ENCODE measurements around the gene SKI.
"Not testable (repeated sequence)": the region's sequence is repeated elsewhere in the genome, so short reads cannot be mapped to it uniquely, and the experiment has no call there.

Gene SKI

DNA sequence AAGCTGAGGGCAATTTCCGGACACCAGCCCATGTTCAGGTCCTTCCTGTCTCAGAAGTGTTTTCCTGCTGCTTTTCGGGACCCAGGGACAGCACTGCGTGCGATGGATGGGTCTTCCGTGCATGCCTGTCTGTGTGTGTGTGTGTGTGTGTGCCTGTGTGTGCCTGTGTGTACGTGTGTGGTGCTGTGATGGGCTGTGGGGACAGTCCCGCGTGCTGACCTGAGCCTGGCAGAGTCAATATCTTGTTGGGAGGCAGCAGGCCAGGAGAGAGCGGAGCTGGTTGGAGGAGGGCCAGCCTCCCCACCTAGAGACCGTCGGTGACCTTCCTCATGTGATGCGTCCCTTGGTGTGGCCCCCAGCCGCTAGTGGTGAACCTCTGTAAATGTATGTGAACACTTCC lies 13.7 kb downstream of the SKI start:
- Histone ChIP-seq H3K36me3 (replicated peaks in 1 of 2; ENCODE audit: control insufficient read depth in 2 of 2, insufficient read depth in 2 of 2, low read length in 2 of 2) (peaks cover 8 to 60% of the 10 kb centered on the region in 2 donors), H3K23ac (ENCODE audit: low read depth, low read length, poor library complexity) (peak overlapping the region; percentile 83), H2BK15ac (ENCODE audit: low read length) (no peak overlapping the region), H2BK5ac (ENCODE audit: low read length) (peak overlapping the region; percentile 68), H2AK5ac (ENCODE audit: low read depth, low read length) (no peak overlapping the region), H3K4ac (ENCODE audit: low read length) (no peak overlapping the region), H4K8ac (ENCODE audit: low read depth, low read length) (no peak overlapping the region), H3K79me1 (ENCODE audit: low read depth, low read length) (peaks cover 39% of the 10 kb centered on the region), H3K27me3 (ENCODE audit: control insufficient read depth in 3 of 3, insufficient read depth in 3 of 3, low read depth in 1 of 3, low read length in 3 of 3) (no peaks in the 10 kb centered on the region), H2BK12ac (ENCODE audit: low read length) (peak overlapping the region; percentile 46), H2AFZ (ENCODE audit: low read length) (no peak overlapping the region), H3K9me3 (replicated peaks in 1 of 2; ENCODE audit: control insufficient read depth in 2 of 2, insufficient read depth in 1 of 2, low read depth in 1 of 2, low read length in 2 of 2) (peaks cover 0 to 6% of the 10 kb centered on the region in 2 donors), H4K91ac (ENCODE audit: low read depth, low read length, poor library complexity) (no peak overlapping the region), H3K9ac (ENCODE audit: low read depth, low read length, poor library complexity) (peak overlapping the region; percentile 72), H3K4me3 (ENCODE audit: low read length in 2 of 2) (no peak overlapping the region), H3K4me2 (ENCODE audit: insufficient read depth, low read length, poor library complexity, severe bottlenecking) (peak overlapping the region; percentile 2), H3K4me1 (ENCODE audit: control insufficient read depth in 2 of 2, insufficient read depth in 1 of 2, low read depth in 1 of 2, low read length in 2 of 2) (peaks cover 15 to 25% of the 10 kb centered on the region in 2 donors), H3K14ac (ENCODE audit: low read length) (peak overlapping the region; percentile 63), H2BK120ac (ENCODE audit: low read depth, low read length) (no peak overlapping the region), H3K27ac (replicated peaks; ENCODE audit: low read length) (no peak overlapping the region), H3K18ac (ENCODE audit: low read length) (peak overlapping the region; percentile 72)
- no CpG with 5 or more reads among the region's 13 CpGs for WGBS, 2 donors (ENCODE audit: extremely low coverage in 2 of 2, insufficient read length in 2 of 2, insufficient replicate concordance in 1 of 2)
- DNase-seq (ENCODE audit: low spot score), result no peak

DNA sequence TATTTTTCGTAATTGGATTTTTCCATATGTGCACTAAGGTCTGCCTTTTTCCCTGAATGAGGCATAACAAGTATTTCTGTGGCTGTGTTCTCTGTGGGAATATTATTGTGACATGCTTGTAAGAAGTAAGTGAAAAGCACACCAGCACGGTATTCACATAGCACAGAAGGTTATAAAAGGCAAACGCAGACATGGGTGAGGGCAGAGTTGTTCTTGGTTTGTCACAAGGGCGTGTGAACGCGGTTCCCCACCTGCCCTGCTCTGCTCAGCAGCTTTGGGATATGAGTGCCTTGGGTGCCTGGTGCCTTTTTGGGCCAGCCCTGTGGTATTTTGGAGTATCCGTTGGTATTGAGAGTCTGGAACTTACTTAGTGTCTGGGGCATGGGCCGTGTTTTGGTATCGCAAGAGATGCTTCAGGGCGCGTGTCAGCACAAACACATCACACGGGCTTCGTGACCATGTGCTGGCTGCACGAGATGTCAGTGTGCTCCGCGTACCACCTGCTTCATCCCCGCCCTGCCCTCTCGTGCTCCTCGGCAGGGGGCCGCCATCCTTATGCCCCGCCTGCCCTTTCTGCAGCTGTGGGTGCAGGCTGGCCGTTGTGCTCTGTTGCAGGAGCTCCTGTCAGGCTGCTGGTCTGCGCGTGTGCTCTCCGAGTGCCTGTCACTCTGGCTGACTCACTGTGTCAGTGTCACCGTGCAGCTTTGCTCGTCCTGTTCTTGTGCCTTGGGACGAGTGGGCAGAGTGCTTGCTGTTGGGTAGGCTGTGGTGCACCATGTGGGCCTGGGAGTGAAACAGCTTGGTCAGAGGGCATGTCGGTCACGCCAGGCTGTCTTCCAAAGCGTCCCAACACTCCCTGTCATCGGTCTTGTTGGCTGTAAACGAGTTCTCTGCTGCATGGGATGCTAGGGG lies 15.0 kb downstream of the SKI start:
- H3K79me1 ChIP-seq (ENCODE audit: low read depth, low read length), result peaks cover 29% of the 10 kb centered on the region
- no peaks in the 10 kb centered on the region for H3K27me3 ChIP-seq (ENCODE audit: control insufficient read depth in 3 of 3, insufficient read depth in 3 of 3, low read depth in 1 of 3, low read length in 3 of 3)
- peaks cover 8 to 48% of the 10 kb centered on the region in 2 donors for H3K36me3 ChIP-seq (replicated peaks in 1 of 2; ENCODE audit: control insufficient read depth in 2 of 2, insufficient read depth in 2 of 2, low read length in 2 of 2)
- no peak overlapping the region for H3K23ac ChIP-seq (ENCODE audit: low read depth, low read length, poor library complexity)
- no peak overlapping the region for H2BK15ac ChIP-seq (ENCODE audit: low read length)
- H3K14ac ChIP-seq (ENCODE audit: low read length), result peak overlapping the region; percentile 25
- no peak overlapping the region for H2BK120ac ChIP-seq (ENCODE audit: low read depth, low read length)
- H2BK5ac ChIP-seq (ENCODE audit: low read length), result peak overlapping the region; percentile 59
- no peak for DNase-seq (ENCODE audit: low spot score)
- no peak overlapping the region for H3K4ac ChIP-seq (ENCODE audit: low read length)
- peak overlapping the region; percentile 50 for H3K9ac ChIP-seq (ENCODE audit: low read depth, low read length, poor library complexity)
- no peak overlapping the region for H3K4me2 ChIP-seq (ENCODE audit: insufficient read depth, low read length, poor library complexity, severe bottlenecking)
- no peak overlapping the region for H2AFZ ChIP-seq (ENCODE audit: low read length)
- peak overlapping the region; percentile 63 for H2AK5ac ChIP-seq (ENCODE audit: low read depth, low read length)
- peak overlapping the region; percentile 19 for H3K18ac ChIP-seq (ENCODE audit: low read length)
- peak overlapping the region; percentile 96 for H4K91ac ChIP-seq (ENCODE audit: low read depth, low read length, poor library complexity)
- peak overlapping the region; percentile 60 for H2BK12ac ChIP-seq (ENCODE audit: low read length)
- H4K8ac ChIP-seq (ENCODE audit: low read depth, low read length), result no peak overlapping the region
- no peak overlapping the region for H3K27ac ChIP-seq (replicated peaks; ENCODE audit: low read length)
- WGBS, 2 donors (ENCODE audit: extremely low coverage in 2 of 2, insufficient read length in 2 of 2, insufficient replicate concordance in 1 of 2), result no CpG with 5 or more reads among the region's 33 CpGs
- peaks cover 0 to 6% of the 10 kb centered on the region in 2 donors for H3K9me3 ChIP-seq (replicated peaks in 1 of 2; ENCODE audit: control insufficient read depth in 2 of 2, insufficient read depth in 1 of 2, low read depth in 1 of 2, low read length in 2 of 2)
- peaks cover 27% of the 10 kb centered on the region in 2 donors for H3K4me1 ChIP-seq (ENCODE audit: control insufficient read depth in 2 of 2, insufficient read depth in 1 of 2, low read depth in 1 of 2, low read length in 2 of 2)
- H3K4me3 ChIP-seq (ENCODE audit: low read length in 2 of 2), result no peak overlapping the region

GRCh38 chr1:2247045-2247394 lies 18.9 kb downstream of the SKI start:
- not testable (repeated sequence) for H3K14ac ChIP-seq (ENCODE audit: low read length); H2BK5ac ChIP-seq (ENCODE audit: low read length); H2BK120ac ChIP-seq (ENCODE audit: low read depth, low read length); H3K9ac ChIP-seq (ENCODE audit: low read depth, low read length, poor library complexity); H3K27ac ChIP-seq (replicated peaks; ENCODE audit: low read length); H3K4me2 ChIP-seq (ENCODE audit: insufficient read depth, low read length, poor library complexity, severe bottlenecking); H3K27me3 ChIP-seq (ENCODE audit: control insufficient read depth in 3 of 3, insufficient read depth in 3 of 3, low read depth in 1 of 3, low read length in 3 of 3); DNase-seq (ENCODE audit: low spot score); H3K4me3 ChIP-seq (ENCODE audit: low read length in 2 of 2); H2BK12ac ChIP-seq (ENCODE audit: low read length); H4K91ac ChIP-seq (ENCODE audit: low read depth, low read length, poor library complexity); H2AK5ac ChIP-seq (ENCODE audit: low read depth, low read length); H3K23ac ChIP-seq (ENCODE audit: low read depth, low read length, poor library complexity); H4K8ac ChIP-seq (ENCODE audit: low read depth, low read length); H2AFZ ChIP-seq (ENCODE audit: low read length); H2BK15ac ChIP-seq (ENCODE audit: low read length); H3K4ac ChIP-seq (ENCODE audit: low read length); H3K9me3 ChIP-seq (replicated peaks in 1 of 2; ENCODE audit: control insufficient read depth in 2 of 2, insufficient read depth in 1 of 2, low read depth in 1 of 2, low read length in 2 of 2)
- peaks cover 24% of the 10 kb centered on the region for H3K79me1 ChIP-seq (ENCODE audit: low read depth, low read length)
- peak overlapping the region; percentile 78 for H3K18ac ChIP-seq (ENCODE audit: low read length)
- H3K36me3 ChIP-seq (replicated peaks in 1 of 2; ENCODE audit: control insufficient read depth in 2 of 2, insufficient read depth in 2 of 2, low read length in 2 of 2), result peaks cover 4 to 23% of the 10 kb centered on the region in 2 donors
- WGBS, 2 donors (ENCODE audit: extremely low coverage in 2 of 2, insufficient read length in 2 of 2, insufficient replicate concordance in 1 of 2), result no CpG with 5 or more reads among the region's 7 CpGs
- peaks cover 47 to 50% of the 10 kb centered on the region in 2 donors for H3K4me1 ChIP-seq (ENCODE audit: control insufficient read depth in 2 of 2, insufficient read depth in 1 of 2, low read depth in 1 of 2, low read length in 2 of 2)

DNA sequence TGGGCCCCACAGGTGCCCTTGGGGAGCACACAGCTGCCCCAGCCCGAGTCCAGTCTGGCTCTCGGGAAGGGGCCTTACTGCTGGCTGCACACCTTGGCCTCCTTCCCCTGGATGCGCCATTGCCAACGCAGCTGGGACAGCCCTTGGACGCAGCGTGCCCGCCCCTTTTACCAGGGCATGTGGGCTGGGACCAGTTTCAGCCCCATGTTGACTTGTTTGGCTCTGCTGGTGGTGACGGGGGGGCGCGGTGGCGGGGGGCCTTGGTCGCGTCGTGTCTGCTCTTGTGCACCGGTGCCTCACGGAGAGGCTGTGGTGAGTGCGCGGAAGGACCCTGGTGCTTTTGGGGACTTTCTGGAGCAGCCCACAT lies 19.6 kb downstream of the SKI start:
- Histone ChIP-seq H3K23ac (ENCODE audit: low read depth, low read length, poor library complexity) (peak overlapping the region; percentile 70), H3K9ac (ENCODE audit: low read depth, low read length, poor library complexity) (peak overlapping the region; percentile 88), H2BK12ac (ENCODE audit: low read length) (peak overlapping the region; percentile 78), H3K14ac (ENCODE audit: low read length) (peak overlapping the region; percentile 76), H3K27ac (replicated peaks; ENCODE audit: low read length) (peak overlapping the region; percentile 92), H4K91ac (ENCODE audit: low read depth, low read length, poor library complexity) (peak overlapping the region; percentile 85), H3K18ac (ENCODE audit: low read length) (peak overlapping the region; percentile 99), H3K9me3 (replicated peaks in 1 of 2; ENCODE audit: control insufficient read depth in 2 of 2, insufficient read depth in 1 of 2, low read depth in 1 of 2, low read length in 2 of 2) (peaks cover 0 to 2% of the 10 kb centered on the region in 2 donors), H3K4me3 (ENCODE audit: low read length in 2 of 2) (peak overlapping the region in 1 of 2 donors; percentile 23), H3K27me3 (ENCODE audit: control insufficient read depth in 3 of 3, insufficient read depth in 3 of 3, low read depth in 1 of 3, low read length in 3 of 3) (peaks cover 0 to 2% (median 0%) of the 10 kb centered on the region in 3 experiments), H3K4me1 (ENCODE audit: control insufficient read depth in 2 of 2, insufficient read depth in 1 of 2, low read depth in 1 of 2, low read length in 2 of 2) (peaks cover 47 to 49% of the 10 kb centered on the region in 2 donors), H4K8ac (ENCODE audit: low read depth, low read length) (no peak overlapping the region), H3K4me2 (ENCODE audit: insufficient read depth, low read length, poor library complexity, severe bottlenecking) (peak overlapping the region; percentile 43), H2BK15ac (ENCODE audit: low read length) (peak overlapping the region; percentile 95), H3K79me1 (ENCODE audit: low read depth, low read length) (peaks cover 23% of the 10 kb centered on the region), H2BK120ac (ENCODE audit: low read depth, low read length) (peak overlapping the region; percentile 25), H2AFZ (ENCODE audit: low read length) (peak overlapping the region; percentile 58), H2BK5ac (ENCODE audit: low read length) (peak overlapping the region; percentile 62), H2AK5ac (ENCODE audit: low read depth, low read length) (peak overlapping the region; percentile 96), H3K4ac (ENCODE audit: low read length) (peak overlapping the region; percentile 97), H3K36me3 (replicated peaks in 1 of 2; ENCODE audit: control insufficient read depth in 2 of 2, insufficient read depth in 2 of 2, low read length in 2 of 2) (peaks cover 5 to 24% of the 10 kb centered on the region in 2 donors)
- WGBS, 2 donors (ENCODE audit: extremely low coverage in 2 of 2, insufficient read length in 2 of 2, insufficient replicate concordance in 1 of 2), result no CpG with 5 or more reads among the region's 18 CpGs
- no peak for DNase-seq (ENCODE audit: low spot score)

Measured in neuronal stem cell (in vitro differentiated cells).